Fibroblast of skin of back (primary cell): ENCODE results near the gene TBC1D16.

Source experiments
- DNase-seq: peaks from one replicate; pipeline ENCODE4 v3.0.0-alpha.2; 2013

TBC1D16 gene

DNA sequence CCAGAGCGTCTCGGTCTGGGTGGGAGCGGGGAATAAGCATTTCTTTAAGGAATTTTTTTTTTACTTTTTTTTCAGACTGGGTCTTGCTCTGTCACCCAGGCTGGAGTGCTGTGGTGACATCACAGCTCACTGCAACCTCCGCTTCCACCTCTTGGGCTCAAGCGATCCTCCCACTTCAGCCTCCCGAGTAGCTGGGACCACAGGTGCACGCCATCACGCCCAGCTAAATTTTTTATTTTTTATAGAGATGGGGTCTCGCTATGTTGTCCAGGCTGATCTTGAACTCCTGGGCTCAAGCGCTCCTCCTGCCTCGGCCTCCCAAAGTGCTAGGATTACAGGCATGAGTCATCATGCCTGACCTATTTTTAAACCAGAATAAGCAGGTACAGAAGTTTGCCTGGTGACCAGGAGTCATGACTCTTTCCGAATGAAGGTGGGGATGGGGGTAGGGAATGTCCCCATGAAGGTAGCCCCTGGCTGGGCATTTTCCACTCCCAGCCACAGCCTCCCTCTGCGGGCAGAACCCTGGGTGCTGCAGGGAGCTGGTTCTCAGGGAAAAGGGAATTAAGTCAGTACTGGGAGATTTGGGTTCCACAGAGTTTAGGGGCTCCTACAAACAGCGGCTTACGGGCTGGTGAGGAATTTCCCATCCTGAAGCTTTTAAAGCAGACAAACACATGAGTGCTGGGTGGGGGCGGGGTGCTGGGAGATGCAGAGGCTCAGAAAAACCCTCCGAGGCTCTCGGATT is 48.3 kb downstream of the TBC1D16 start:
- no peak for DNase-seq

DNA sequence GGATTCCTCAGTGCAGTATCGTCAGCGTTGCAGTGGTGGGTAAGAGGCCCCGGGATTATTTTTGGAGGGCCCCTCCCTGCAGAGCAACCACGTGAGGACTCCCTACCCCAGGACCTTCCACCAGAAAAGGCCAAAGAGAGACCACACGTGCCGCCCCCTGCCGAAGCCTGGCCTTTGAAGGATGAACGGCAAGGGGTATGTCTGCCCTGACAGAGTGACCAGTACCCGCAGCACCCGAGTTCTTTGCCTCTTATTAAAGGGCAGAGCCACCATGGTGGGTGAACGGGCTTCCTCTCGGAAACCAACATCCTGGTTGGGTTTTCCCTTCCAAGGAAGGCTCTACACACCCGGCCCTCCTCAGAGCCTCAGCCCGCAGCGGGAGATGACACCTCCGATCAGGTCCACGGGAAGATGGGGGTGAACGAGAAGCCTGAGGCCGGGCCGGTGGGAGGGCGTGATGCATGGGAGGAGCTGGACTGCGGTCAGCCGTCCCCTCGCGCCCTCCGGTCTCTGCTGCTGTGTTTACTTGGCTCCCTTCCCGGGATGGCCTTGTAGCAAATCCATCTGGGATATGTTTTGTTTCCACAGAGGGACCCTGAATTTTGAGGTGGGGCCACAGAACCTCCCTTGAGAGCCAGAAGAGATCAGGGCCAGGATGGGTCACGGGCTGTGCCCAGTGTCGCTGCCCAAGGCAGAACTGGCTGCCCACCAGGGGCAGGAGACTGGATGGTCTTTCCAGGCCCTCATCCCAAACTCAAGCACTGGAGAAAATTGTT is 49.1 kb downstream of the TBC1D16 start:
- no peak for DNase-seq

DNA sequence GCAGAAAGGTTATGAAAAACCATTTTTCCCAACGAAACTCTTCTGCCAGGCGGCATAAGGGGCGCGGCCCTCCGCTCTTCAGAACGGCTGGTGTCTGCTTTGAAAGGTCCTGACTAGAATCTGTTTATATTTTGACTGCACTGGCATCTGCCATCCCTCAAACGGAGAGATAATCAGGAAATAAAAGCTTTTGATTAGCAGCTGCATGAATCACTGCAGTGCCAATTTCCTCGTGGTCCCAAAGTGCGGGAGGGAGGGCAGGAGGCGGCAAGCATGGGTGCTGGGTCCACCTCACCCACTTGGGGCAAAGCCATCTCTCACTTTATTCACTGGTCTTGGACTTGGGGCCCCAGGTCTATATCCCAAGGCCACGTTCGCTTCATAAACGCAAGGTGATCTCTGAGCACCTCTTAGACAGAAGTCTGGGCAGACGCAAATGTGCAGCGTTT is 49.7 kb downstream of the TBC1D16 start:
- DNase-seq: no peak

DNA sequence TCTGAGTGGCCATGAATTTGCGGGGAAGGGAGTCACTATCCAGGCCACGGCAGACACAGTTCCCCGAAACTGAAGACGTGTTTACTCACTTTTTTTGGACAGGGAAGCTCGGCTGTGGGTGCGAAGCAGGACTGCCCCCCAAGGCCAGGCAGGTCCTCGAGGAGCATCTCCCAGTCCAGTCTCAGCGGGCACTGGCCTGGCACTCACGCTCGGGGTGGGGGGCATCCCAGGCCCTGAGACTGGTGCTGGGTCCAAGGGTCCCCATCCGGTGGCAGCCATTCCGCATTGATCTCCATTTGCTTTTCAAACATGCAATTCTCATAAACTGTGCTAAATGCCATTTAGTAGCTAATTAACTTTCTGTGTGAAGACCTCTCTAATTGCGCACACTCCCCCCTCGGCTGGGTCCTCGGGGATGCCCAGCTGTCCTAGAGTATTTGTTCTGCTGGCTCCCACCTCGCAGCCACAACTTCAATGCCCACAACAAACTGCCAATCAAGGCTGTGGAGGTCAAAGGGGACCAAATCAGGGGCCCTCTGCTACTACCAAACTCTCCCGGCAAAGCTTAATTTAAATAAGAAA is 50.2 kb downstream of the TBC1D16 start:
- no peak for DNase-seq

DNA sequence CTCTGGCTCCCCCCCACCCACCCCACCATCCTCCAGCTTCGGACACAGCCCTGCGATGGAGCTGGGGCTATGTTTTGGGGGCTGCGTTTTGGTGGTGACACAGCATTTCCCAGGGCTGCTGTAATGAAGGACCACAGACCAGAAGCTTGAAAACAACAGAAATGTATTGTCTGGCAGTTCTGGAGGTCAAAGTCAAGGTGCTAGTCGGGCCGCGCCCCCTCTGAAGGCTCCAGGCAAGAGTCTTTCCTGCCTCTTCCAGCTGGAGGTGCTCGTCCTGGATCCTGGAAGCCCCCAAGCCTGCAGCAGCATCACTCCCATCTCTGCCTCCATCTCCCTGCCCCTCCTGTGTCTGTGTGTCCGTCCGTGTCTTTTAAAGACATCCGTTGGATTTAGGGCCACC is 50.8 kb downstream of the TBC1D16 start:
- DNase-seq: no peak

DNA sequence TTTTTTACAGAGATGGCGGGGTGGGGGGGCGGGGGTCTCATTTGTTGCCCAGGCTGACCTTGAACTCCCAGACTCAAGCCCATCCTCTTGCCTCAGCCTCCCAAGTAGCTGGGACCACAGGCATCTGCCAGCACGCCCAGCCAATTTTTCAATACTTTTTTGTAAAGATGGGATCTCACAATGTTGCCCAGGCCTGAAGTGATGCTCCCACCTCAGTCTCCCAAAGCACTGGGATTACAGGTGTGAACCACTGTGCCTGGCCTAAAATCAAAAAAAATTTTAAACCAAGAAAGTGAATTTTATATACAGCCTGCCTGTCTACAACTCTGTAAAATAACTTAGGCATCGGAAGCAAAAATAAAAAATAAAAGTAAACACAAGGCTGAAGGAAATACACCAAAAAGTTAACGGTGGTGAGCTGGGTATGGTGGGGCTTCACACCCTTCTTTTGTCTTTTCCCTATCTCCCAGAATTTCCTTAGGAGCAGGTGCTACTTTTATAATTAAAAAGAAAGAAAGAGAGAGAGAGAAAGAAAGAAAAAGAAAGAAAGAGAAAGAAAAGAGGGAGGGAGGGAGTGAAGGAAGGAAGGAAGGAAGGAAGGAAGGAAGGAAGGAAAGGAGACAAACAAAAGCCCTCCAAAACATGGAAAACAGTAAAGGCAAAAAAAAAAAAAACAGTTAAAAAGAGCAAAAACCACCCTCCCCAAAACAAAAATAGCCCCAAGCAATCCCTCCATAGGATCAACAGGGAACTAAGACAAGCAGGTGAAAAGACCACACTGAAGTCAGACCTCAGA is 51.4 kb downstream of the TBC1D16 start:
- DNase-seq: no peak

DNA sequence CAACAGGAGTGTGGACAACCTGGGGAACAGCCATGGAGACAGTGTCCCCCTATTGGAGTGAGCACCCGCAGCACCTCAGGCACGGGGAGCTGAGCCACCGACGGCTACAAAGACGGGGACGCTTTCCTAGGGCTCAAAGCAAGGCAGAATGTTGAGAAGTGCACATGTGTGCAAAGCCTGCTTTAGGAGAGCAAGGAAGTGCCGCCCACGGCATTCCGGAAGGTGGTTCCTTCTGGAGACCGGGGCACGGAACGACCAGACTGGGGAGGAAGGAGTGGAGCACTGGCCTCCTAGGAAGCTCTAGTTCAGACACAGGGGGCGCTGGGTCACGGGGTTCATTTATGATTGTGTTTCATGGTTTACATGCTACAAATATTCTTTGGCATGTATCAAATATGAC is 52.2 kb downstream of the TBC1D16 start:
- DNase-seq: no peak

DNA sequence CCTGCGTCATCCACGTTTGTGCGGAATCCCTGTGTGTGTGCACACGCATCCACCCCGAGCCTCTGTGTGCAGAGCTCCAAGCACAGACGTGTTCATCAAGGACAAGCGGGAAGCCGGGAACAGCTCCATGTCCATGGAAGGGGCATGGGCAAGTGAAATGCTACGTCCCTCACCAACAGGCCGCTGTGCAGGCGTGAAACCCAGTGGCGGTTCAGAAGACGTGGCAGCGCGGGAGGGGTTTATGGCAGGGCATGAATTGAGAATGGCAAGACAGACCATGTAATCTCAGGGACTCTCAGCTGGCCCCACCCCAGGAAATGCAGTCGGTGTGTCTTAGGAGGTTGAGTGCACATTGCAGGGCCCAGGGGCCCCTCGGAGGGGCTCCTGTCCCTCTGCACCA is 52.7 kb downstream of the TBC1D16 start:
- no peak for DNase-seq

DNA sequence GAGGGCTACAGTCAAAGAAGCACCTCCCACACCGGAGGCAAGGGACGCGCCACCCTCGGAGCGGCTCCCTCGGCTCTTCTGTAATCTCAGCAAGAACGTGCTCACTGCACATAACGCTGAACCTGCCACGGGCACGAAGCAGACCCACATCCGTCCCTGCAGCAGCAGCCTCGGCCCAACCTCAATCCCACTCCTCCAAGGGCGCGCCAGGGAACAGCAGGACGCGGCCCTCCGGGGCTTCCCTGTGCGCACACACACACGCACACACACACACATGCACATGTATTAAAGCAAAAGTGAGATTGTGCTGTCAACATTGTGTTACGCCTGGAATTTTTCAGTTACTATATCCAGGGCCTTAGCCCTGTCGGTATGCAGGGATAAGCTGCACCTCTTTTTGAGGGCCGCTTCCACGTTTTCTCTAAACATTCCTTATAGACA is 54.0 kb downstream of the TBC1D16 start:
- no peak for DNase-seq

DNA sequence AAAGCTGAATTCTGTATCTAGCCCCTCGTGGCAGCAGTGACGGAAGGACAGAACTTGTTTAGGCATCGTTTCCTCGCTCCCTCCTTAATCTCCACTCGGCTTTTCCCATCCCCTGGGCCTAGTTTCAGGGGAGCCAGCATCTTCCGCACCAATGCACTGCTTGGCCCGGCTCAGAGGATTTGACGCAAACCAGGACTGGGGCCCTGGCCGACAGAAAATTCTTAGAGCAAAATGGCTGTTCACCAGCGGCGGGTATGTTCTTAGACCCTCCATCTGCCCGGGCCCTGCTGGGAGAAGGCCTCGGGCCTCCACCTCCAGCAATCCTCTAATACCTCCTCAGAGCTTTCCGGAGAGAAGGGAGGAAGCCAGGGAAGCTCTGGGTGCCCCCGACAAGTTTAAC is 54.6 kb downstream of the TBC1D16 start:
- DNase-seq: no peak

DNA sequence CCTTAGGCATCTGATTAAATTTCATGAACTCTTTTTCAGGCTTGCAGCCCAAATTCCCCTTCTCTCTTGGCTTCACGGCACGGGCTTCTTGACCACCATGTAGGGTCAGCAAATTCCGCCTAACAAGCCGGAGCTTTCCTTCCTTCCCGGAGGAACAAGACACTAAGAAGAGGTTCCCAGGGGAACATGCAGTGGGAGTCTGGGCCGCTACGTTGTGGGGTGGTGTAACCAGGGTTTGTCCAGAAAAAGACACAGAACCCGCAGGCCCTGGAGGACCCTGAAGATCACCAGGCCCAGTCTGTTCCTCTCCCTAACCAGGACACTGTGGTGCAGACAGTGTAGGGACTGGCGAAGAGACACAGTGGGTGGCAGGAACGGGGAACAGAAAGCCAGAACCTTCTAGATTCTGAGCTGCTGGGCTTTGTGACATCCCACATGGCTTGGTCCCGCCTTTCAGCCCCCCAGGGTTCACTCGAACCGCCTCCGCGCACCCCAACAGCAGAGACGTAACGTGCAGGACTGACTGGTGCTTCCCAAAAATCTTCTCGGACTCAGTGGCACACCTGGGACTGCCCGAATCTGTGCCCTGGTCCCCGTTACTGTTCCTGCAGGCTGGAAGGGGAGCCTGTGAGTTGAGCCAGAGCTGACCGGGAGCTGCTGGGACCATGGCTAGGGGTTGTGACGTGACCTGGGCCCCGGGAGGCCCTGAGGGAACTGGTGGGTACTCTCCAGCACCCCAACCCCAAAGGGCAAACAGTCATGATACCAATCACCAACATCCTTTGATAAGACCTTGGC is 55.2 kb downstream of the TBC1D16 start:
- no peak for DNase-seq

DNA sequence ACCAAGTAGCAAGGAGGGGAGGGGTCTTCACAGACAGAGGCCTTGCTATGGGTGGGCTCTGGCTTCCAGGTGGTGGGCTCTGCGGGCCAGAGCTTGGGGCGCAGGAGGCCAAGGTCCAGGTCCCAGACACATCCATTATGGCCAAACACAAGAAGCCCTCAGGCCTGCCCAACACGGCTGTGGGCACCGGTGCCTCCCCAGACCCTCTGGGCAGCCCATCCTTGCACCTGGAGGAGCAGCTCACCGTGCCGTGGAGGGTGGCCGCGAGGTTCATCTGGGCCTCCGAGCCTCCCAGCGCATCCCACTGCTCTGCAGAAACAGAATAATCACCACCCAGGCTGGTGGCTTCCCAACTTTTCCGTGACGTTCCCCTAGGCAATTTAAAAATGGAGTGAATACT is 55.9 kb downstream of the TBC1D16 start:
- DNase-seq: no peak

DNA sequence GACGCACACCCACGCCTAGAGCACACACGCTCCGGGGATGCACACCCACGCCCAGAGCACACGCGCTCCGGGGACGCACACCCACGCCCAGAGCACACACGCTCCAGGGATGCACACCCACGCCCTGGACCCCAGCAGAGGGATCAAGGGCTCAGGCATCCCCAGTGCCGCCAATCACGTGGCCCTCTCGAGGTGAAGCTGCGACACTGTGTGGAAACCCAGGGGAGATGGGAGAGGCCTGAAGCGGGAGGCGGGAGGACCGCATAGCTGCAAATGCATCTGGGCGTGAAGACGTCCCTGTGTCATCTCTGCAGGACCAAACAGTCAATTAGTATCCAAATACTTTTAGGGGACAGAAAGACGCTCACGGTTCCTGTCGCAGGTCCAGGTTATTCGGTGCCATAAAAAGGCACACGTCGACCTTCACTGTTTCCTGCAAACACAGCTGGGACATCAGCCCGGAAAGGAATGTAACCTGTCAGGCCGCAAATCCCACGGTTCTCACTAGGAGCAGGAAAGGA is 56.4 kb downstream of the TBC1D16 start:
- DNase-seq: no peak

DNA sequence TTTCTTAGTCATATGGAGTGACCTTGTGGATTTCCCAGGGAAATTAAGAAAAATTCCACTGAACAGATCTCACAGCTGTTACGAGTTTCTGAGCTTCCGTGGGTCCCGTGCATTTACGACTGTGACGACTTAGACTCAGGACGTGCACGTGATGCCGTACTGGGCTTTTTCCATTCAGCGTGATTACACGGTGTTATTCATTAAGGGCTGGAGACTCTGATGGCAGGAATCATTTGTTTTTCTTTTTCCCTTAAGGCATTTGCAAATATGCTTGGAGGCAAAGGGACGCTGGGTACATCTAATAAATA is 57.2 kb downstream of the TBC1D16 start:
- no peak for DNase-seq

DNA sequence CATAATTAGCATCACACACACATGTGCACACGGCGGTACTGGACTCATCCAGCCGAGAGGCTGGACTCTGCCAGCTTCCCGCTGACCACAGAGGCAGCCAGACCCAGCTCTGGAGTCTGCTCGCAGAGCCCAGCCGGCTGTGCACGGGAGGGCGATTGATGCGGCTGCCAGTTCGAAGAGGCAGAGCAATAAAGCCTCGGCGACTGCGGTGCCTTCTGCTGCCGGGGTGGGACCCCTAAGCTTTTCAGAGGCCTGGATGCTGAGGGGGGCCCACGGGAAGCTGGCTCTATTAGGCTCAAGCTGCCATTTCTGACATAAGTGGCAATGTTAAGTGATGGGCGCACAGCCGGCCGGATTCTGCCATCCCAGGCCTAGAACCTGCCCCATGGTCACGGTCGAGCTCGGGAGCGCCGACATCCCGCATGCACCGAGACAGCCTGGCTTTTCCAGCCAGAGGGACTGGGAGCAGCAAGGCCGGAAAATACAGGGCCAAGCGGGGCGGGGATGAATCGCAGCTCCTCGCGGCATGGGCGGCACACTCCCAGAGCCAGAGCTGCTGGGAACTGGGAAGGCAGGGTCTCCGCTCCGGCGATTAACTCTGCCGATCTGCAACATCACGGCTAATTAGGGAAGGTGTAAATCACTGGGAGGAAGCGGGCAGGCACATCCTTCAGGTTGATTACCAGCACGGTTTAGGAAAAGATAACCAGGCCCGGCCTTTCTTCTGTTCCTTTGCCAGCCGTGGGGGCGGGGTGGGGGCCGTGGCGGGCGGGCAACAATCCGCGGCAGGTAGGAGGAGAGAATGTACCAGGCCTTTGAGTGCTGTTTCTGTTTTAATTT is 57.7 kb downstream of the TBC1D16 start:
- DNase-seq: no peak

DNA sequence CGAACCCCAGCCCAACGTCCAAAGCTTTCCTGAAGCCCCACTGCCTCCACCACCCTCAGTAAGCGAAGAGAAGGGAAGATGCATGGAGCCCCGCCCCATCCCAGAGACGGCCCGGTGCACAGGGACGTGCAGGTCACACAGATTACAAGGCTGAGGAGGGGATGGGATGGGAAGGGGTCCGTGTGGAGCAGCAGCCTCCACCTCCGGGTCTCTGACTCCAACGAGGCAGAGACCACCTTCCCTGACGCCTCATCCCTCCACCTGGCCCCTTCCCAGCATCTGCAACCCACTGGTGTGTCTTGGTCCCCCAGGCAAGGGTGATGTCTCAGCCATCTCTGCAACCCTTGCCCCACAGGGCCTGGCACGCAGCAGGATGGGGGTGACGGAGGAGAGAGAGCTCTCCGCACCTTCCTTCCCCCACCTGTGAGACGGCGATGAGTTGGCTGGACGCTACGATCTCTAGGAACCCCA is 58.5 kb downstream of the TBC1D16 start:
- no peak for DNase-seq

DNA sequence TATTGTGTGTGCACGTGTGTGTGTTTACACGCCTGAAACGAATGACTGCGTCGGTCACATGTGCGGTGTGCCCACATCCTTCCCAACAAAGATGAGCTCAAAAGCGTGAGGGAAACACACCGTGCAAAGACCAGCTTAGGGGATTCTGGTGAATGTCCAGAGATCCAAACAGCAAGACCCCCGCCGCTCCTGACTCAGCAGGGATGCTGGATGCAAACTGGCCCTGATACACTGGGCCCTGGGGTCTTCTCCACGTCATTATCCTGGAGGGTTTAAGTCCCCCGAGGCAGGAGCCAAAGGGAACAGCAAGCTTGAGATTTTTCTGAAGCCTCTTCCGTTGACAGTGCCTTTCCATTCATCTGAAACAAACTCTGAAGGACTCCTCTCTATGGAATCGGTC is 59.2 kb downstream of the TBC1D16 start:
- no peak for DNase-seq

DNA sequence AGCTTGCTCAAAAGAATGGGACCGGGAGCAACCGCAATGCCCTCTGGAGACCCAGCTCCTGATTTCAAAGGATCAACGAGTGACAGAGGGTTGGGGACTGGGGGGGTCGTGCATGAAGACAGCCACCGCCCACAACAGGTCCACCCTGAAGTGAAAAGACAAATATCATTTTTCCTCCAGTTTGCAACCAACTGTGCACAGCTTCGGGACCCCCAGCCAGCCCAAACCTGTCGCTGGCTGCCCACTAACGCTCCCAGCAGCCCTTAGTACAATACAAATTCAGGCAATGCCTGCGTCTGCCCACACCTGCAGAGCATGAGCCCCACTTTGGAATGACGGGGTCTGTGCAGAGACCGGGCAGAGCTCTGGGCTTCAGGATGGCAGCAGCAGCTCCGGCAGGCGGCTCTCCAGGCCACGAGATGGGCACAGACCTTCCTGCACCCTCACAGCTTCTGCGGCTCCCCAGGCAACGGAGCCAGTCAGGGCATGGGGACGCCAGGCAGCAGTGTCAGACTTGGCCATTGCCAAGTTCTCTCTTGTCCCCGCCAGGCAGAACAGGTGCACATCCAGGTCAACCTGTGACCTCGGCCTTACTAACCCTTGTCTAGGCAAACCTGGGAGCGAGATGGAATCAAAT is 60.1 kb downstream of the TBC1D16 start:
- DNase-seq: no peak

DNA sequence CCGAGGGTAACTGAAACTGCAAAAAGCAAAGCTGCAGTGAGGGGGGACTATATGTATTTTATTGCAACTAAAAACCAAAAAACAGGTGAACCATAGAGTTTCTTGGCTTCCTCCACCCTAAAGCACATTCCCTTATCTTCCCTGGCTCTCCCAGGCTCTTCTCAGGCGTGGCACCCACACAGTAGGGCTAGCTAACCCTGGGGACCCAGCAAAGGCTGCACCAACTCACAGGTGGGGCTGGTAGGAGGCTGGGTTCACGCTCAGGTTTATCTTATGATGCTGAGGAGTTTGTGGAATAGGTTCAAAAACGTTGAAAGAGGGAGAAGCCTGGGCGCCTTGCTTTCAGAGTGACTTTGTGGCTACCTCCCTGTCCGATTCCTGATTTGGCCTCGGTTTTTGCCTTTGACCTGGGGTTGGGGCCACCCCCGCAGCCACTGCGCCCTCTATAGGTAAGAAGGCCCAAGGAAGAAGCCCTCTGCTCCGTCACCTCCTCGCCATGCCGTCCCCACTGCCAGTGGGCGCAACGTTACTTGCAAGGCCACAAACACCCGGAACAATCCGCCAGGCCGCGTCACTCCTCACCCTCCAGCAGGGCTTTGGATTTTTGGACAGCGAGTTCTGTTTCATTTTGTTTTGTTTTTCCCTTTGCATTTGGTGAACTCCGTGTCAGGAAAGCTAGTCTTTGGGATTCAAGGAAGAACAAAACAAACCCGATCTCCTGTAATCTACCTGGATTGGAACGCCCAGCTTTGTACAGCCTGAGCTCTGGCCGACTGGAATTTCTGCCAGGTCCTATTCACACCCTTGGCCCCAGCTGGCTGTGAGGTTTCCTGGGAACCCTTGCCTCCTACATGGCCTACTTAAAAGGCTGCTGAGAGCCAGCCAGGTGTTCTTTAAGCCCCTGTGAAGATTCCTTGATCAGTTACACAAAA is 60.8 kb downstream of the TBC1D16 start:
- no peak for DNase-seq
